KMS-11 (cell line): ENCODE data around the gene CISD3.

Experiments used
- H2AFZ ChIP-seq: fragments of 200-600 bp; sonication (generic); 2 replicates; pipeline ENCODE4 v1.6.1; 2016; ENCODE audit warnings: antibody characterized with exemption, mixed run types, low read depth
- H3K27ac ChIP-seq: fragments of 200-600 bp; sonication (generic); 2 replicates; pipeline ENCODE4 v1.6.1; 2016; ENCODE audit warnings: mild to moderate bottlenecking, mixed run types
- H3K27me3 ChIP-seq: fragments of 200-600 bp; sonication (generic); 2 replicates; pipeline ENCODE4 v1.6.1; 2017; ENCODE audit warnings: mild to moderate bottlenecking, low read depth, mixed run types, moderate library complexity; ENCODE audit not compliant: insufficient read depth
- H3K36me3 ChIP-seq: fragments of 200-600 bp; sonication (generic); 2 replicates; pipeline ENCODE4 v1.6.1; 2017; ENCODE audit warnings: mild to moderate bottlenecking, mixed run types; ENCODE audit not compliant: insufficient read depth
- H3K4me1 ChIP-seq: fragments of 200-600 bp; sonication (generic); 2 replicates; pipeline ENCODE4 v1.6.1; 2016; ENCODE audit warnings: mild to moderate bottlenecking, low read depth, mixed run types; ENCODE audit not compliant: poor library complexity, severe bottlenecking
- H3K4me2 ChIP-seq: fragments of 200-600 bp; sonication (generic); 2 replicates; pipeline ENCODE4 v1.7.0; 2016; ENCODE audit warnings: mild to moderate bottlenecking, mixed run types
- H3K4me3 ChIP-seq: fragments of 200-600 bp; sonication (generic); IDR thresholded peaks from 2 replicates; pipeline ENCODE4 v1.6.1; 2017; ENCODE audit warnings: low read depth, low read length, mixed read lengths; ENCODE audit not compliant: insufficient read depth
- H3K79me2 ChIP-seq: fragments of 200-600 bp; sonication (generic); 2 replicates; pipeline ENCODE4 v1.6.1; 2016; ENCODE audit warnings: low read depth, mixed run types; ENCODE audit not compliant: insufficient read depth
- H3K9ac ChIP-seq: fragments of 200-600 bp; sonication (generic); 2 replicates; pipeline ENCODE4 v1.6.1; 2016; ENCODE audit warnings: mild to moderate bottlenecking, mixed run types
- H4K20me1 ChIP-seq: fragments of 200-600 bp; sonication (generic); 2 replicates; pipeline ENCODE4 v1.6.1; 2016; ENCODE audit warnings: mild to moderate bottlenecking, mixed run types; ENCODE audit not compliant: insufficient read depth
- TF ChIP-seq, protein P1 (sequence below): fragments of 200-600 bp; sonication (generic); conservative IDR thresholded peaks from 2 replicates; pipeline ENCODE4 v1.6.1; 2017; ENCODE audit warnings: low read depth, mild to moderate bottlenecking, antibody characterized with exemption, low read length, moderate library complexity, mixed read lengths

CISD3 gene

DNA sequence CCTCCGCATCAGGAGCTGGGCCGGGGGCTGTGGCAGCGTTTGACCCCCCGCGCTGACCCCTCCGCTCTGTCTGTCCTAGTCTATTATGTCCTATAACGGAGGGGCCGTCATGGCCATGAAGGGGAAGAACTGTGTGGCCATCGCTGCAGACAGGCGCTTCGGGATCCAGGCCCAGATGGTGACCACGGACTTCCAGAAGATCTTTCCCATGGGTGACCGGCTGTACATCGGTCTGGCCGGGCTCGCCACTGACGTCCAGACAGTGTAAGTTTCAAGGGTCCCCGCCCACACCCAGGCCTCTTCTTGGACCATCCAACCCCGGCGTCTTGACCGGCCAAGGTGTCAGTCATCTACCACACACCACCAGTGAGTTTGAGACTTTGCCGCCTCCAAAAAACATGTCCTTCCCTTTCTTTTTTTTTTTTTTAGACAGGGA, 22.9 kb downstream of the CISD3 start:
- Histone ChIP-seq H3K27ac (peak overlapping the region; percentile 84), H3K27me3 (peaks cover 25% of the 10 kb centered on the region; the same call in 1 of the 2 replicates), H4K20me1 (no peaks in the 10 kb centered on the region), H3K4me1 (peaks cover 33% of the 10 kb centered on the region), H3K4me2 (peak overlapping the region; percentile 86), H3K9ac (peak overlapping the region; percentile 87), H3K36me3 (peaks cover 6% of the 10 kb centered on the region; the same call in 1 of the 2 replicates), H3K4me3 (no peak overlapping the region), H3K79me2 (peaks cover 28% of the 10 kb centered on the region), H2AFZ (peak overlapping the region; percentile 33; the same call in 1 of the 2 replicates)
- TF ChIP-seq, protein P1, sequence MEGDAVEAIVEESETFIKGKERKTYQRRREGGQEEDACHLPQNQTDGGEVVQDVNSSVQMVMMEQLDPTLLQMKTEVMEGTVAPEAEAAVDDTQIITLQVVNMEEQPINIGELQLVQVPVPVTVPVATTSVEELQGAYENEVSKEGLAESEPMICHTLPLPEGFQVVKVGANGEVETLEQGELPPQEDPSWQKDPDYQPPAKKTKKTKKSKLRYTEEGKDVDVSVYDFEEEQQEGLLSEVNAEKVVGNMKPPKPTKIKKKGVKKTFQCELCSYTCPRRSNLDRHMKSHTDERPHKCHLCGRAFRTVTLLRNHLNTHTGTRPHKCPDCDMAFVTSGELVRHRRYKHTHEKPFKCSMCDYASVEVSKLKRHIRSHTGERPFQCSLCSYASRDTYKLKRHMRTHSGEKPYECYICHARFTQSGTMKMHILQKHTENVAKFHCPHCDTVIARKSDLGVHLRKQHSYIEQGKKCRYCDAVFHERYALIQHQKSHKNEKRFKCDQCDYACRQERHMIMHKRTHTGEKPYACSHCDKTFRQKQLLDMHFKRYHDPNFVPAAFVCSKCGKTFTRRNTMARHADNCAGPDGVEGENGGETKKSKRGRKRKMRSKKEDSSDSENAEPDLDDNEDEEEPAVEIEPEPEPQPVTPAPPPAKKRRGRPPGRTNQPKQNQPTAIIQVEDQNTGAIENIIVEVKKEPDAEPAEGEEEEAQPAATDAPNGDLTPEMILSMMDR: no peak

DNA sequence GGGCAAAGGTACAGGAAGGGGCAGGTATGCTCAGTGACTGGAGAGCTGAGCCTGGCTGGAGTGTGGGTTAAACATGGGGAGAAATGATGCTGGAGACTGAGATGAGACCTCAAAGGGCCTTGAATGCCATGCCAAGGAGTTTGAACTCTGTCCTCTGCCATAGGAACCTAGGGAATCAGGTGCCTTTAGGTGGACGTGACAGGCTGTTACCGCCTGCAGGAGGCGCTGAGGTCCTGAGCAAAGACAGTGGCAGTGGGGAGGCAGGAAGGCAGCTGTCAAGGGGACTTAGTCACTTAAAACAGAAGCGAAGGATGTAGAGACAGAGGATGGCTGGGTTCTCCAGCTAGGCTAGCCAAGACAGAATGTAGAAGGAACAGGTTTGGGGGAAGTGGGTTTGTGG, 31.5 kb downstream of the CISD3 start:
- no peaks in the 10 kb centered on the region; the same call in 1 of the 2 replicates for H3K79me2 ChIP-seq
- TF ChIP-seq, protein P1: peak; percentile 59
- no peaks in the 10 kb centered on the region for H4K20me1 ChIP-seq
- no peak overlapping the region for H3K9ac ChIP-seq
- no peak overlapping the region for H3K4me2 ChIP-seq
- no peak overlapping the region for H3K27ac ChIP-seq
- H3K27me3 ChIP-seq: no peaks in the 10 kb centered on the region
- H2AFZ ChIP-seq: no peak overlapping the region
- no peaks in the 10 kb centered on the region for H3K4me1 ChIP-seq
- peaks cover 6% of the 10 kb centered on the region; the same call in 1 of the 2 replicates for H3K36me3 ChIP-seq
- H3K4me3 ChIP-seq: no peak overlapping the region

- Histone ChIP-seq H3K27me3 (no peaks in the 10 kb centered on the region), H3K4me2 (no peak overlapping the region), H2AFZ (no peak overlapping the region), H3K9ac (no peak overlapping the region), H3K36me3 (peaks cover 4% of the 10 kb centered on the region; the same call in 1 of the 2 replicates), H3K4me1 (no peaks in the 10 kb centered on the region), H3K27ac (no peak overlapping the region), H3K79me2 (no peaks in the 10 kb centered on the region; the same call in 1 of the 2 replicates), H4K20me1 (no peaks in the 10 kb centered on the region), H3K4me3 (no peak overlapping the region)
- TF ChIP-seq, protein P1: no peak
These were observed 32.1 kb downstream of the CISD3 start for GRCh38 chr17:38762231-38762630.

GRCh38 chr17:38766341-38766740, 36.2 kb downstream of the CISD3 start:
- Histone ChIP-seq H3K27me3 (no peaks in the 10 kb centered on the region), H3K9ac (no peak overlapping the region), H3K4me3 (no peak overlapping the region), H2AFZ (no peak overlapping the region), H3K27ac (no peak overlapping the region), H4K20me1 (no peaks in the 10 kb centered on the region), H3K4me1 (no peaks in the 10 kb centered on the region), H3K4me2 (no peak overlapping the region), H3K79me2 (no peaks in the 10 kb centered on the region), H3K36me3 (no peaks in the 10 kb centered on the region; the same call in 1 of the 2 replicates)
- TF ChIP-seq, protein P1: no peak
